ENCODE measurements around the gene CD38. TPM values are rescaled to one million over a fixed set of nuclear protein-coding genes. Genes with fewer than 3 reads are reported as not detected.

The CD38 gene
- total RNA-seq, 1 experiment from 2014 or later: not detected

GRCh38 chr4:15898902-15899301 is 120.8 kb downstream of the CD38 start:
- intact Hi-C loops (cut with micrococcal nuclease): no loop called here
- ATAC-seq (peak; percentile 2; the same call in 1 of the 2 replicates), DNase-seq (peak; percentile 78)
- TF ChIP-seq EZH2 (IDR thresholded peaks at IDR 0.05; ENCODE audit: low read length, unreplicated experiment): no peak
- H3K4me1 ChIP-seq (ENCODE audit: insufficient read depth, low read length): peaks cover 50% of the 10 kb centered on the region
- H3K9me3 ChIP-seq (ENCODE audit: low read length): no peaks in the 10 kb centered on the region
- H3K4me2 ChIP-seq (ENCODE audit: low read length): no peak overlapping the region
- ChIA-PET POLR2A (ENCODE audit: unreplicated experiment) (no interaction called here), CTCF (no interaction called here)
- H3K79me2 ChIP-seq (ENCODE audit: low read length): no peaks in the 10 kb centered on the region
- H3K27me3 ChIP-seq (ENCODE audit: low read length): no peaks in the 10 kb centered on the region
- no TSS peak for BruUV-seq (replicated peaks)
- peak overlapping the region; percentile 67 for H3K9ac ChIP-seq (ENCODE audit: low read length)
- H3K36me3 ChIP-seq (ENCODE audit: low read depth, low read length): no peaks in the 10 kb centered on the region
- H3K27ac ChIP-seq (ENCODE audit: low read length): peak overlapping the region; percentile 92
- no peak overlapping the region for H3K4me3 ChIP-seq (ENCODE audit: low read length)
- H3K9me2 ChIP-seq (replicated peaks; ENCODE audit: low read length): no peaks in the 10 kb centered on the region
- H2AFZ ChIP-seq (ENCODE audit: low read length): no peak overlapping the region
- no peaks in the 10 kb centered on the region for H4K20me1 ChIP-seq (ENCODE audit: low read length)
- no peaks in the 10 kb centered on the region for H3F3A ChIP-seq (ENCODE audit: low read length, unreplicated experiment)

GRCh38 chr4:15899511-15899910 is 121.4 kb downstream of the CD38 start:
- CTCF ChIA-PET: no interaction called here
- no peak overlapping the region for H3K4me3 ChIP-seq (ENCODE audit: low read length)
- no peak for DNase-seq
- no peak overlapping the region for H2AFZ ChIP-seq (ENCODE audit: low read length)
- no peaks in the 10 kb centered on the region for H4K20me1 ChIP-seq (ENCODE audit: low read length)
- H3K9me2 ChIP-seq (replicated peaks; ENCODE audit: low read length): no peaks in the 10 kb centered on the region
- intact Hi-C loops (cut with micrococcal nuclease): no loop called here
- H3K9me3 ChIP-seq (ENCODE audit: low read length): no peaks in the 10 kb centered on the region
- no peaks in the 10 kb centered on the region for H3K27me3 ChIP-seq (ENCODE audit: low read length)
- H3K4me1 ChIP-seq (ENCODE audit: insufficient read depth, low read length): peaks cover 45% of the 10 kb centered on the region
- H3K9ac ChIP-seq (ENCODE audit: low read length): peak overlapping the region; percentile 50; the same call in 1 of the 2 replicates
- POLR2A ChIA-PET (ENCODE audit: unreplicated experiment): no interaction called here
- no peaks in the 10 kb centered on the region for H3K36me3 ChIP-seq (ENCODE audit: low read depth, low read length)
- peak overlapping the region; percentile 92 for H3K27ac ChIP-seq (ENCODE audit: low read length)
- BruUV-seq (replicated peaks): no TSS peak
- no peak for ATAC-seq
- no peaks in the 10 kb centered on the region for H3K79me2 ChIP-seq (ENCODE audit: low read length)
- TF ChIP-seq CTCF (conservative IDR thresholded peaks at IDR 0.05; ENCODE audit: low read depth, low read length) (no peak), EZH2phosphoT487 (IDR thresholded peaks at IDR 0.05; ENCODE audit: borderline replicate concordance, low read length) (no peak), EZH2 (IDR thresholded peaks at IDR 0.05; ENCODE audit: low read length, unreplicated experiment) (no peak)
- no peaks in the 10 kb centered on the region for H3F3A ChIP-seq (ENCODE audit: low read length, unreplicated experiment)
- H3K4me2 ChIP-seq (ENCODE audit: low read length): no peak overlapping the region

- H3K9ac ChIP-seq (ENCODE audit: low read length): no peak overlapping the region
- no peak for DNase-seq
- CTCF ChIA-PET: no interaction called here
- no peak overlapping the region for H3K4me2 ChIP-seq (ENCODE audit: low read length)
- ATAC-seq: no peak
- H2AFZ ChIP-seq (ENCODE audit: low read length): no peak overlapping the region
- no peaks in the 10 kb centered on the region for H3F3A ChIP-seq (ENCODE audit: low read length, unreplicated experiment)
- TF ChIP-seq EZH2 (IDR thresholded peaks at IDR 0.05; ENCODE audit: low read length, unreplicated experiment): no peak
- no peak for TF ChIP-seq EZH2phosphoT487 (IDR thresholded peaks at IDR 0.05; ENCODE audit: borderline replicate concordance, low read length)
- no peak for TF ChIP-seq CTCF (conservative IDR thresholded peaks at IDR 0.05; ENCODE audit: low read depth, low read length)
- POLR2A ChIA-PET (ENCODE audit: unreplicated experiment): no interaction called here
- H3K79me2 ChIP-seq (ENCODE audit: low read length): no peaks in the 10 kb centered on the region
- H3K27me3 ChIP-seq (ENCODE audit: low read length): no peaks in the 10 kb centered on the region
- intact Hi-C loops (cut with micrococcal nuclease): no loop called here
- H4K20me1 ChIP-seq (ENCODE audit: low read length): no peaks in the 10 kb centered on the region
- H3K36me3 ChIP-seq (ENCODE audit: low read depth, low read length): no peaks in the 10 kb centered on the region
- peaks cover 40% of the 10 kb centered on the region for H3K4me1 ChIP-seq (ENCODE audit: insufficient read depth, low read length)
- BruUV-seq (replicated peaks): no TSS peak
- H3K9me2 ChIP-seq (replicated peaks; ENCODE audit: low read length): no peaks in the 10 kb centered on the region
- H3K9me3 ChIP-seq (ENCODE audit: low read length): no peaks in the 10 kb centered on the region
- no peak overlapping the region for H3K4me3 ChIP-seq (ENCODE audit: low read length)
- no peak overlapping the region for H3K27ac ChIP-seq (ENCODE audit: low read length)
Observed at GRCh38 chr4:15901007-15901406, 122.9 kb downstream of the CD38 start.
